Mucosa of descending colon (tissue), 3 donors: ENCODE results near the gene TGFB1. TPM values are rescaled to one million over a fixed set of nuclear protein-coding genes. Genes with fewer than 3 reads are reported as not detected.
"Not testable (repeated sequence)": the region's sequence is repeated elsewhere in the genome, so short reads cannot be mapped to it uniquely, and the experiment has no call there.

Source experiments
- ATAC-seq: fragments of 200-7000 bp; cut with Tn5 transposase; one replicate; pipeline ENCODE4 v1.9.1; 2020; ENCODE audit warnings: mild to moderate bottlenecking, moderate library complexity
- DNase-seq, 3 donors: peaks; one replicate each; pipeline ENCODE4 v3.0.0-alpha.2; 2020
- H3K36me3 ChIP-seq: fragments of 200-600 bp; one replicate; pipeline ENCODE4 v1.8.0; 2021; ENCODE audit warnings: low read depth, mild to moderate bottlenecking
- H3K4me1 ChIP-seq: fragments of 200-600 bp; one replicate; pipeline ENCODE4 v1.8.0; 2021; ENCODE audit warnings: low read depth, mild to moderate bottlenecking
- H3K4me3 ChIP-seq: fragments of 200-600 bp; one replicate; pipeline ENCODE4 v1.8.0; 2021; ENCODE audit warnings: mild to moderate bottlenecking
- H3K9me3 ChIP-seq: fragments of 200-600 bp; one replicate; pipeline ENCODE4 v1.8.0; 2021; ENCODE audit warnings: mild to moderate bottlenecking
- CTCF ChIP-seq: fragments of 200-600 bp; IDR thresholded peaks from one replicate; pipeline ENCODE4 v1.8.0; 2022; ENCODE audit warnings: antibody characterized with exemption, mild to moderate bottlenecking
- intact Hi-C, 2 donors: fragments of 100-400 bp; cut with DNase I in 1 of 2; cut with micrococcal nuclease in 1 of 2; formaldehyde crosslinking; loops; one replicate each; pipeline versions ENCODE4 v1.11.0 to v1.11.1; 2022; cut with DNase I, micrococcal nuclease
- total RNA-seq, 3 donors: library from RNA; stranded (reverse); fragmentation: NEBNext Ultra II Directional in 2 of 3; extraction: Animal tissue kit (Norgen Biotek cat#: 25700) in 2 of 3; gene quantifications; one replicate each; pipeline versions ENCODE4 v1.2.1 to v1.2.4, GENCODE V29; 2021 to 2023
- donor health status: DM: no; HTN: no; CAD: no; lungs with moderate emphysema.
- donor health status: DM: no; HTN: no; CAD: no.
- donor health status: DM: no; HTN: yes; CAD: no.

TGFB1 gene
- total RNA-seq, 3 donors from 2014 or later = 8.2 to 39.6 (median 21.8) TPM

DNA sequence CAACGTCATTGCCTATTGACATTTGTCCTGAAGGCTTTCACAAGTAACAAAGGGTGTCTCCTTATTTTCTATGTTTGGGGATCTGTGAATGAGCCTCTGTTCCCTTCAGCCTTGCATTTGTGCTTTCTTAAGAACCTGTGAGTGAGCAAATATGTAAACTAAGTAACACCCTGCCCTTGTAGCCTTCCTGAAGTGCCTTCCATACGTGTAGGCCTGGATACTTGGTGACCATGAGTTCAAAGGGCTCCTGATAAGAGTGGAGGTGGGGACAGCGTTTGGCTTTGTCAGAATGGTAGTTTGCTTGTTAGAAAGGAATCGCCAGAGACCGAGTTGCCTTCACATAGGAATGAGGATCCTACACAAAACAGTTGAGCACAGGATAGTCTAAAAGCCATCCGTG lies 58.2 kb downstream of the TGFB1 start:
- peaks cover 24% of the 10 kb centered on the region for H3K4me1 ChIP-seq
- H3K4me3 ChIP-seq = no peak overlapping the region
- TF ChIP-seq CTCF = no peak
- H3K36me3 ChIP-seq = peaks cover 34% of the 10 kb centered on the region
- H3K9me3 ChIP-seq = no peaks in the 10 kb centered on the region
- ATAC-seq = no peak
- no peak for DNase-seq
- intact Hi-C loops = no loop called here

GRCh38 chr19:41294393-41294792 lies 59.3 kb downstream of the TGFB1 start:
- ATAC-seq = no peak
- peaks cover 17% of the 10 kb centered on the region for H3K4me1 ChIP-seq
- no peak for TF ChIP-seq CTCF
- no peak for DNase-seq
- H3K36me3 ChIP-seq = peaks cover 30% of the 10 kb centered on the region
- intact Hi-C loops = no loop called here
- H3K9me3 ChIP-seq = no peaks in the 10 kb centered on the region
- no peak overlapping the region for H3K4me3 ChIP-seq

- H3K4me3 ChIP-seq, intact Hi-C loops, H3K4me1 ChIP-seq, DNase-seq, ATAC-seq, H3K9me3 ChIP-seq: not testable (repeated sequence)
- H3K36me3 ChIP-seq = peaks cover 24% of the 10 kb centered on the region
Measured at GRCh38 chr19:41289814-41290213, 63.9 kb downstream of the TGFB1 start.

- Histone ChIP-seq H3K9me3 (no peaks in the 10 kb centered on the region), H3K4me3 (no peak overlapping the region), H3K36me3 (peaks cover 15% of the 10 kb centered on the region), H3K4me1 (no peaks in the 10 kb centered on the region)
- intact Hi-C loops = no loop called here
- DNase-seq = no peak
- TF ChIP-seq CTCF = no peak
- no peak for ATAC-seq
Measured at GRCh38 chr19:41288673-41289530, 64.8 kb downstream of the TGFB1 start.

Other genes with a start within 250 kb of the TGFB1 start
- not detected for gene CYP2F1, start 239.5 kb downstream of the TGFB1 start, total RNA-seq
- gene CYP2S1, start 160.7 kb downstream of the TGFB1 start, total RNA-seq = 10 to 100 TPM in 2 of 3 donors, 1 to 10 TPM in 1; 9.1 to 45.4 (median 41.2) TPM
- gene AXL, start 134.7 kb downstream of the TGFB1 start, total RNA-seq = 10 to 100 TPM in 2 of 3 donors, 1 to 10 TPM in 1; 7.3 to 93.6 (median 19.3) TPM
- 100 to 1,000 TPM; 155 to 234 (median 190) TPM for gene HNRNPUL1, start 89.5 kb downstream of the TGFB1 start, total RNA-seq
- 10 to 100 TPM; 26.2 to 29.6 (median 27.0) TPM for gene CCDC97, start 43.8 kb downstream of the TGFB1 start, total RNA-seq
- 10 to 100 TPM in 1 of 3 donors, 1 to 10 TPM in 2; 7.0 to 11.3 (median 9.1) TPM for gene B9D2, start 10.2 kb upstream of the TGFB1 start, total RNA-seq
- gene TMEM91, start 22.6 kb upstream of the TGFB1 start, total RNA-seq = 10 to 100 TPM in 1 of 3 donors, 1 to 10 TPM in 2; 3.8 to 15.2 (median 5.6) TPM
- gene EXOSC5, start 43.4 kb upstream of the TGFB1 start, total RNA-seq = 10 to 100 TPM; 12.5 to 16.4 (median 13.3) TPM
- gene BCKDHA, start 43.9 kb upstream of the TGFB1 start, total RNA-seq = 10 to 100 TPM; 16.6 to 22.5 (median 17.3) TPM
- gene B3GNT8, start 73.5 kb upstream of the TGFB1 start, total RNA-seq = 10 to 100 TPM; 28.8 to 69.4 (median 34.3) TPM
- gene DMAC2, start 86.0 kb upstream of the TGFB1 start, total RNA-seq = 10 to 100 TPM; 38.9 to 61.0 (median 47.5) TPM
- gene ERICH4, start 89.2 kb upstream of the TGFB1 start, total RNA-seq = not detected
- gene CEACAM21, start 222.2 kb upstream of the TGFB1 start, total RNA-seq = 1 to 10 TPM; 1.4 to 2.1 (median 1.9) TPM